Duodenal mucosa (tissue), 2 donors: ENCODE results near the gene SDR42E1.

Experiments
- H3K27ac ChIP-seq: one replicate; pipeline ENCODE4 v1.7.0; 2013; ENCODE audit warnings: low read depth, low read length
- H3K27me3 ChIP-seq, 2 donors: one replicate each; pipeline ENCODE4 v1.7.0; 2013; ENCODE audit warnings: low read length in 2 of 2, control low read depth in 1 of 2; ENCODE audit not compliant: insufficient read depth in 2 of 2, control insufficient read depth in 1 of 2
- H3K36me3 ChIP-seq, 2 donors: one replicate each; pipeline ENCODE4 v1.7.0; 2013; ENCODE audit warnings: low read length in 2 of 2, control low read depth in 1 of 2; ENCODE audit not compliant: insufficient read depth in 2 of 2, control insufficient read depth in 1 of 2
- H3K4me1 ChIP-seq, 2 donors: one replicate each; pipeline ENCODE4 v1.7.0; 2013; ENCODE audit warnings: low read length in 2 of 2, control low read depth in 1 of 2; ENCODE audit not compliant: insufficient read depth in 2 of 2, control insufficient read depth in 1 of 2
- H3K4me3 ChIP-seq, 2 donors: one replicate each; pipeline ENCODE4 v1.7.0; 2013; ENCODE audit warnings: low read length in 2 of 2, low read depth in 1 of 2
- H3K9ac ChIP-seq, 2 donors: one replicate each; pipeline ENCODE4 v1.7.0; 2013; ENCODE audit warnings: low read length in 2 of 2, low read depth in 1 of 2
- H3K9me3 ChIP-seq, 2 donors: one replicate each; pipeline ENCODE4 v1.7.0; 2013; ENCODE audit warnings: low read length in 2 of 2, control low read depth in 1 of 2; ENCODE audit not compliant: control insufficient read depth in 1 of 2

SDR42E1 gene

GRCh38 chr16:82011199-82011641 is at the start of gene SDR42E1:
Gene SDR42E1, minus strand, starts transcription at chr16:82011470. Its CDS starts 10,612 bp downstream, at chr16:82000858.
- Histone ChIP-seq H3K4me3 (peak within 1 kb of the TSS; percentile 74 to 84), H3K4me1 (peaks cover 26 to 36% of the 10 kb centered on the region in 2 donors), H3K27ac (no peak within 1 kb of the TSS), H3K27me3 (no peaks in the 10 kb centered on the region), H3K36me3 (peaks cover 0 to 8% of the 10 kb centered on the region in 2 donors), H3K9me3 (peaks cover 13 to 15% of the 10 kb centered on the region in 2 donors), H3K9ac (peak within 1 kb of the TSS; percentile 64 to 69)

GRCh38 chr16:82059983-82060421 is 48.7 kb upstream of the SDR42E1 start:
- no peaks in the 10 kb centered on the region for H3K9me3 ChIP-seq
- H3K4me3 ChIP-seq = peak overlapping the region in 1 of 2 donors; percentile 16
- no peaks in the 10 kb centered on the region for H3K27me3 ChIP-seq
- H3K27ac ChIP-seq = no peak overlapping the region
- H3K9ac ChIP-seq = peak overlapping the region in 1 of 2 donors; percentile 4
- H3K4me1 ChIP-seq = peaks cover 53 to 59% of the 10 kb centered on the region in 2 donors
- peaks cover 3 to 16% of the 10 kb centered on the region in 2 donors for H3K36me3 ChIP-seq

GRCh38 chr16:82059161-82059982 is 48.1 kb upstream of the SDR42E1 start:
- Histone ChIP-seq H3K4me3 (peak overlapping the region in 1 of 2 donors; percentile 23), H3K9me3 (no peaks in the 10 kb centered on the region), H3K36me3 (peaks cover 0 to 12% of the 10 kb centered on the region in 2 donors), H3K9ac (no peak overlapping the region), H3K4me1 (peaks cover 53 to 59% of the 10 kb centered on the region in 2 donors), H3K27ac (no peak overlapping the region), H3K27me3 (no peaks in the 10 kb centered on the region)

- Histone ChIP-seq H3K9me3 (no peaks in the 10 kb centered on the region), H3K27ac (no peak overlapping the region), H3K4me3 (no peak overlapping the region), H3K4me1 (peaks cover 48 to 58% of the 10 kb centered on the region in 2 donors), H3K9ac (no peak overlapping the region), H3K27me3 (no peaks in the 10 kb centered on the region), H3K36me3 (peaks cover 0 to 15% of the 10 kb centered on the region in 2 donors)
Measured at GRCh38 chr16:82056550-82056896, 45.3 kb upstream of the SDR42E1 start.

GRCh38 chr16:82055728-82056549 is 44.7 kb upstream of the SDR42E1 start:
- H3K9ac ChIP-seq = no peak overlapping the region
- no peaks in the 10 kb centered on the region for H3K9me3 ChIP-seq
- H3K4me3 ChIP-seq = no peak overlapping the region
- H3K36me3 ChIP-seq = peaks cover 0 to 15% of the 10 kb centered on the region in 2 donors
- H3K27me3 ChIP-seq = no peaks in the 10 kb centered on the region
- peaks cover 52 to 61% of the 10 kb centered on the region in 2 donors for H3K4me1 ChIP-seq
- no peak overlapping the region for H3K27ac ChIP-seq

- no peaks in the 10 kb centered on the region for H3K9me3 ChIP-seq
- H3K9ac ChIP-seq = no peak overlapping the region
- no peak overlapping the region for H3K27ac ChIP-seq
- H3K4me3 ChIP-seq = no peak overlapping the region
- H3K27me3 ChIP-seq = no peaks in the 10 kb centered on the region
- peaks cover 51 to 60% of the 10 kb centered on the region in 2 donors for H3K4me1 ChIP-seq
- peaks cover 0 to 15% of the 10 kb centered on the region in 2 donors for H3K36me3 ChIP-seq
Measured at GRCh38 chr16:82055117-82055516, 43.8 kb upstream of the SDR42E1 start.

GRCh38 chr16:82051656-82052055 is 40.4 kb upstream of the SDR42E1 start:
- H3K9ac ChIP-seq = no peak overlapping the region
- H3K9me3 ChIP-seq = no peaks in the 10 kb centered on the region
- no peaks in the 10 kb centered on the region for H3K27me3 ChIP-seq
- peaks cover 5 to 10% of the 10 kb centered on the region in 2 donors for H3K36me3 ChIP-seq
- H3K27ac ChIP-seq = no peak overlapping the region
- no peak overlapping the region for H3K4me3 ChIP-seq
- peaks cover 56 to 77% of the 10 kb centered on the region in 2 donors for H3K4me1 ChIP-seq

- no peak overlapping the region for H3K9ac ChIP-seq
- H3K27ac ChIP-seq = no peak overlapping the region
- H3K4me1 ChIP-seq = peaks cover 61 to 81% of the 10 kb centered on the region in 2 donors
- H3K27me3 ChIP-seq = no peaks in the 10 kb centered on the region
- H3K4me3 ChIP-seq = peak overlapping the region in 1 of 2 donors; percentile 43
- peaks cover 5 to 12% of the 10 kb centered on the region in 2 donors for H3K36me3 ChIP-seq
- H3K9me3 ChIP-seq = no peaks in the 10 kb centered on the region
Measured at GRCh38 chr16:82050909-82051357, 39.7 kb upstream of the SDR42E1 start.

GRCh38 chr16:82050506-82050905 is 39.2 kb upstream of the SDR42E1 start:
- Histone ChIP-seq H3K27me3 (no peaks in the 10 kb centered on the region), H3K9ac (peak overlapping the region in 1 of 2 donors; percentile 15), H3K4me1 (peaks cover 65 to 81% of the 10 kb centered on the region in 2 donors), H3K36me3 (peaks cover 5 to 15% of the 10 kb centered on the region in 2 donors), H3K27ac (no peak overlapping the region), H3K4me3 (peak overlapping the region in 1 of 2 donors; percentile 30), H3K9me3 (no peaks in the 10 kb centered on the region)
